K562 (cell line): Measurements from ENCODE around the gene STXBP6. TPM values are rescaled to one million over a fixed set of nuclear protein-coding genes. Genes with fewer than 3 reads are reported as not detected.

Experiments used
- ATAC-seq: fragments of 200-7000 bp; cut with Tn5 transposase; 3 replicates; pipeline ENCODE4 v1.9.1; 2020; ENCODE audit warnings: moderate library complexity
- BruUV-seq: library from RNA; stranded (reverse); fragments of 400-500 nt; replicated peaks from 2 replicates; lab custom pipeline; 2021; lab: Mats Ljungman, UMichigan
- CTCF ChIA-PET: fragments of 300-600 bp; formaldehyde crosslinking; extraction: SDS; loops from one replicate; lab custom pipeline; 2021; ENCODE audit warnings: low intra/inter-chr PET ratio; lab: Yijun Ruan, JAX
- POLR2A ChIA-PET: fragments of 300-600, 350-650 bp; sonication (Branson Sonifier 250); formaldehyde crosslinking; extraction: SDS; loops from one replicate; lab custom pipeline; 2021; ENCODE audit warnings: antibody characterized with exemption, inconsistent platforms; lab: Yijun Ruan, JAX
- DNase-seq, 4 experiments: peaks; one replicate each; pipeline versions ENCODE4 v3.0.0 to v3.0.0-alpha.2; 2011 to 2018; ENCODE audit warnings: low spot score in 3 of 4, mixed read lengths in 3 of 4; ENCODE audit errors: extremely low read depth in 1 of 4
- FAIRE-seq: peaks from 2 replicates; lab custom pipeline; 2011; peaks lifted over from hg19 to GRCh38; lab: Jason Lieb, UNC
- H2AFZ ChIP-seq: 2 replicates; pipeline ENCODE4 v1.6.0; 2011; ENCODE audit warnings: low read depth, low read length, control low read depth, inconsistent platforms
- H3K27ac ChIP-seq: fragments of 200-600 bp; 3 replicates; pipeline ENCODE4 v1.8.0; 2011; ENCODE audit warnings: low read depth, mild to moderate bottlenecking, control low read depth, inconsistent platforms, low read length, moderate library complexity, mixed read lengths; ENCODE audit errors: extremely low read depth
- H3K27me3 ChIP-seq, 2 experiments: fragments of 300-600 bp in 1 of 2; 2 replicates in 1 of 2; 3 replicates in 1 of 2; pipeline versions ENCODE4 v1.6.0 to v1.8.0; 2011; ENCODE audit warnings: inconsistent platforms in 2 of 2, low read length in 2 of 2, mild to moderate bottlenecking in 1 of 2, mixed read lengths in 1 of 2, moderate library complexity in 1 of 2; ENCODE audit not compliant: control insufficient read depth in 2 of 2, insufficient read depth in 2 of 2
- H3K36me3 ChIP-seq: fragments of 300-600 bp; 3 replicates; pipeline ENCODE4 v1.8.0; 2011; ENCODE audit warnings: mild to moderate bottlenecking, low read length, inconsistent platforms; ENCODE audit not compliant: control insufficient read depth, insufficient read depth
- H3K4me1 ChIP-seq, 2 experiments: fragments of 200-600 bp in 1 of 2; replicated peaks in 1 of 2; 2 replicates in 1 of 2; 3 replicates in 1 of 2; pipeline versions ENCODE4 v1.5.1 to v1.8.0; 2011; ENCODE audit warnings: inconsistent platforms in 2 of 2, low read length in 2 of 2, mild to moderate bottlenecking in 1 of 2, mixed read lengths in 1 of 2, moderate library complexity in 1 of 2; ENCODE audit not compliant: control insufficient read depth in 2 of 2, insufficient read depth in 2 of 2
- H3K4me2 ChIP-seq: 2 replicates; pipeline ENCODE4 v1.6.1; 2011; ENCODE audit warnings: low read length, control low read depth, inconsistent platforms, mixed read lengths; ENCODE audit not compliant: insufficient read depth
- H3K4me3 ChIP-seq: fragments of 200-600 bp; sonication (generic), shearing (Covaris generic); 2 replicates; pipeline ENCODE4 v1.5.1; 2016; ENCODE audit warnings: control low read depth, inconsistent platforms
- H3K79me2 ChIP-seq: fragments of 200-600 bp; 3 replicates; pipeline ENCODE4 v1.8.0; 2011; ENCODE audit warnings: low read length, inconsistent platforms; ENCODE audit not compliant: control insufficient read depth, insufficient read depth
- H3K9ac ChIP-seq, 2 experiments: 2 replicates each; pipeline versions ENCODE4 v1.6.0 to v1.6.1; 2011; ENCODE audit warnings: low read depth in 2 of 2, low read length in 2 of 2, control low read depth in 1 of 2, inconsistent platforms in 1 of 2, mild to moderate bottlenecking in 1 of 2, mixed read lengths in 1 of 2; ENCODE audit not compliant: insufficient read depth in 1 of 2
- H3K9me1 ChIP-seq: one replicate; pipeline ENCODE4 v1.6.0; 2011; ENCODE audit warnings: inconsistent platforms, mild to moderate bottlenecking, low read length, moderate library complexity; ENCODE audit not compliant: control insufficient read depth, insufficient read depth
- H3K9me3 ChIP-seq: replicated peaks from 2 replicates; pipeline ENCODE4 v1.5.1; 2011; ENCODE audit warnings: low read depth, low read length, inconsistent platforms; ENCODE audit not compliant: control insufficient read depth, insufficient read depth
- H4K20me1 ChIP-seq: replicated peaks from 2 replicates; pipeline ENCODE4 v1.6.1; 2011; ENCODE audit warnings: low read length, inconsistent platforms, mixed read lengths; ENCODE audit not compliant: control insufficient read depth, insufficient read depth
- ADNP ChIP-seq: fragments of 200-800 bp; sonication (Bioruptor generic); IDR thresholded peaks from 2 replicates; pipeline ENCODE4 v1.6.1; 2016; ENCODE audit warnings: missing genetic modification characterization, missing compliant biosample characterization
- FOSL1 ChIP-seq: fragments of 200-800 bp; sonication (Bioruptor generic); conservative IDR thresholded peaks from 2 replicates; pipeline ENCODE4 v1.6.1; 2016; ENCODE audit warnings: missing genetic modification characterization, missing compliant biosample characterization
- FUS ChIP-seq: fragments of 200-400 bp; formaldehyde crosslinking; optimal IDR thresholded peaks from 2 replicates; pipeline ENCODE3; 2017; ENCODE audit warnings: low read depth, low read length
- MAFF ChIP-seq: IDR thresholded peaks from 2 replicates; pipeline ENCODE4 v1.6.1; 2012; ENCODE audit warnings: low read length, improper control_type of control experiment
- NELFE ChIP-seq: IDR thresholded peaks from 2 replicates; pipeline ENCODE4 v1.6.1; 2011; ENCODE audit warnings: mild to moderate bottlenecking; ENCODE audit not compliant: insufficient read depth, insufficient read length
- RAD21 ChIP-seq, 2 experiments: fragments of 250-450 bp in 1 of 2; fragments of 450-650 bp in 1 of 2; sonication (Bioruptor Pico) in 1 of 2; formaldehyde crosslinking in 1 of 2; IDR thresholded peaks in 1 of 2; conservative IDR thresholded peaks in 1 of 2; 2 replicates each; pipeline versions ENCODE4 v1.4.0 to v1.8.0; 2020 to 2022; ENCODE audit warnings: mild to moderate bottlenecking in 2 of 2, moderate library complexity in 1 of 2
- RBM39 ChIP-seq: fragments of 200-400 bp; formaldehyde crosslinking; optimal IDR thresholded peaks from 2 replicates; pipeline ENCODE3; 2018; ENCODE audit warnings: low read depth, low read length
- SMARCE1 ChIP-seq: fragments of 450-650 bp; IDR thresholded peaks from 2 replicates; pipeline ENCODE4 v1.7.1; 2016; ENCODE audit warnings: mild to moderate bottlenecking
- ZNF354B ChIP-seq: fragments of 250-450 bp; sonication (Bioruptor Pico); IDR thresholded peaks from 2 replicates; pipeline ENCODE4 v1.4.0; 2020
- WGBS: fragments of 100-300 bp; shearing (Covaris generic); methylation state at CpG from one replicate; pipeline ENCODE4 v1.1.6; 2016; ENCODE audit warnings: low coverage, mixed read lengths; ENCODE audit not compliant: insufficient coverage; ENCODE audit errors: missing lambda C conversion rate; 5-methylcytosine and 5-hydroxymethylcytosine counted together
- in situ Hi-C: fragments of 300-500 bp; cut with MboI; formaldehyde crosslinking; loops from 4 replicates; pipeline ENCODE4 v1.15.0; 2018; ENCODE audit warnings: inconsistent platforms, mixed read lengths
- intact Hi-C: fragments of 100-400 bp; cut with micrococcal nuclease; formaldehyde crosslinking; loops from 2 replicates; pipeline ENCODE4 v1.14.2; 2022
- polyA plus RNA-seq, 8 experiments: library from polyadenylated mRNA; depleted of rRNA in 4 of 8; stranded (reverse) in 5 of 8; unstranded in 3 of 8; fragments of >200 nt; fragmentation: Nextera tagmentation in 2 of 8; fragmentation: Illumina TruSeq in 1 of 8; extraction: Ambion mirVana in 2 of 8; extraction: Trizol in 1 of 8; gene quantifications; 2 replicates each; pipeline versions ENCODE4 v1.2.1 to v1.2.3, GENCODE V29; 2011 to 2014; ENCODE audit warnings: inconsistent platforms in 1 of 8, missing spikeins in 1 of 8
- total RNA-seq, 7 experiments: library from RNA; depleted of rRNA in 6 of 7; stranded (reverse); fragments of >200 nt in 6 of 7; fragmentation: Illumina TruSeq in 2 of 7; extraction: Trizol in 2 of 7; gene quantifications; 2 replicates each; pipeline versions ENCODE4 v1.2.1 to v1.2.3, GENCODE V29; 2011 to 2021; ENCODE audit warnings: low replicate concordance in 1 of 7
- TF ChIP-seq, protein P1 (sequence below), 2 experiments: fragments of 450-650 bp in 1 of 2; sonication (generic) in 1 of 2; formaldehyde crosslinking in 1 of 2; IDR thresholded peaks; 2 replicates each; pipeline versions ENCODE4 v1.7.1 to v1.9.0; 2016 to 2022; ENCODE audit warnings: inconsistent platforms in 1 of 2, mild to moderate bottlenecking in 1 of 2, missing genetic modification reagents in 1 of 2
- TF ChIP-seq, protein P2 (sequence below), 2 experiments: fragments of 450-650 bp in 1 of 2; sonication (generic) in 1 of 2; formaldehyde crosslinking in 1 of 2; IDR thresholded peaks in 1 of 2; conservative IDR thresholded peaks in 1 of 2; 2 replicates each; pipeline versions ENCODE4 v1.6.1 to v1.8.1; 2016 to 2023; ENCODE audit warnings: mild to moderate bottlenecking in 2 of 2, moderate library complexity in 2 of 2, inconsistent platforms in 1 of 2, missing genetic modification reagents in 1 of 2

The STXBP6 gene
- total and polyA plus RNA-seq, 9 of the 15 experiments (the other 6 are each of a cell fraction or from before 2014, with no cell fraction given) = 0.27 to 0.89 (median 0.59) TPM

DNA sequence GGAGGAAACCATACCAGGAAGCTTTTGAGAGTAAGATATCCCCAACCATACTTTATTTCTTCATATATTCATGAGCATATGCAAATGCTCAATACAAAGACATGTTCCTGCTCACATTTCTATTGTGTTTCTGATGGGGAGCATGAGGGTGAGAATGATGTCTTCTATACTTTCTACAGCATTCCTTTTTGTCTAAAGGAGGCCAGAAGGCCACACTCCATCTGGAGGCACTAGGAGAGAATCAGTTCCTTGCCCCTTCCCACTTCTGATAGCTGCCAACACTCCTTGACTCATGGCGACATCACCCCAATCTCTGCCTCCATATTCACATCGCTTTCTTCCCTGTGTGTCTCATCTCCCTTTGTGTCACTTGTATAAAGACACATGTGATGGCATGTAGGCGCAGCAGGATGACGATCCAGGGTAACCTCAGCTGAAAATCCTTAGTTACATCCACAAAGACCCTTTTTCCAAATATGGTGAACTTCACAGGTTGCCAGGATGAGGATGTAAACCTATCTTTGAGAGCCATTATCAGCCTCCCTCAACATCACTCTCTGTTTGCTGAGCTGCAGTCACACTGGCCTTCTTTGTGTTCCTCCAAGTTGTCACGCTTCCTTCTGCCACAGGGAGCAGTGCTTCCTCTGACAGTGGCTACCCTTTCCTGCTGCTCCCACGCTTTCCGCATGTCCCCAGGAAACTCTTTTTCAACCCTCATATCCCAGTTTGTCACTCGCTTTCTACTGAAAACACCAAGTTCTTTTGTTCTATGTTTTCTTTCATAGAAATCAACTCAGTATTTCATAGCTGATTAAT is 96.9 kb downstream of the STXBP6 start:
- 7% methylated on average over 7 of the region's 8 CpGs for WGBS
- ChIA-PET POLR2A (no interaction called here), CTCF (interaction anchor here (0.7 kb wide), 1 partner anchor 30 kb away, joined by 3 read pairs; no protein-coding TSS in a partner anchor)
- Histone ChIP-seq H2AFZ (no peak overlapping the region), H3K27ac (no peak overlapping the region), H3K4me1 (no peaks in the 10 kb centered on the region), H3K27me3 (peaks cover 0 to 12% of the 10 kb centered on the region in 2 experiments; a peak in 3 of 5 replicates), H3K9me1 (no peaks in the 10 kb centered on the region), H3K79me2 (no peaks in the 10 kb centered on the region), H3K9me3 (no peaks in the 10 kb centered on the region), H3K36me3 (no peaks in the 10 kb centered on the region), H4K20me1 (no peaks in the 10 kb centered on the region), H3K4me2 (no peak overlapping the region), H3K4me3 (no peak overlapping the region), H3K9ac (no peak overlapping the region)
- peak in 3 of 4 experiments; percentile 6 to 37 (median 17) for DNase-seq
- no peak for FAIRE-seq
- in situ Hi-C loops (no loop called here), intact Hi-C loops (loop anchor here (10.0 kb wide), 1 partner anchor 92 kb away; no protein-coding TSS in a partner anchor)
- no TSS peak for BruUV-seq
- peak; percentile 91 for ATAC-seq
- no peak for TF ChIP-seq NELFE
- TF ChIP-seq ADNP (tag) = no peak
- no peak for TF ChIP-seq FUS
- TF ChIP-seq, protein P1, sequence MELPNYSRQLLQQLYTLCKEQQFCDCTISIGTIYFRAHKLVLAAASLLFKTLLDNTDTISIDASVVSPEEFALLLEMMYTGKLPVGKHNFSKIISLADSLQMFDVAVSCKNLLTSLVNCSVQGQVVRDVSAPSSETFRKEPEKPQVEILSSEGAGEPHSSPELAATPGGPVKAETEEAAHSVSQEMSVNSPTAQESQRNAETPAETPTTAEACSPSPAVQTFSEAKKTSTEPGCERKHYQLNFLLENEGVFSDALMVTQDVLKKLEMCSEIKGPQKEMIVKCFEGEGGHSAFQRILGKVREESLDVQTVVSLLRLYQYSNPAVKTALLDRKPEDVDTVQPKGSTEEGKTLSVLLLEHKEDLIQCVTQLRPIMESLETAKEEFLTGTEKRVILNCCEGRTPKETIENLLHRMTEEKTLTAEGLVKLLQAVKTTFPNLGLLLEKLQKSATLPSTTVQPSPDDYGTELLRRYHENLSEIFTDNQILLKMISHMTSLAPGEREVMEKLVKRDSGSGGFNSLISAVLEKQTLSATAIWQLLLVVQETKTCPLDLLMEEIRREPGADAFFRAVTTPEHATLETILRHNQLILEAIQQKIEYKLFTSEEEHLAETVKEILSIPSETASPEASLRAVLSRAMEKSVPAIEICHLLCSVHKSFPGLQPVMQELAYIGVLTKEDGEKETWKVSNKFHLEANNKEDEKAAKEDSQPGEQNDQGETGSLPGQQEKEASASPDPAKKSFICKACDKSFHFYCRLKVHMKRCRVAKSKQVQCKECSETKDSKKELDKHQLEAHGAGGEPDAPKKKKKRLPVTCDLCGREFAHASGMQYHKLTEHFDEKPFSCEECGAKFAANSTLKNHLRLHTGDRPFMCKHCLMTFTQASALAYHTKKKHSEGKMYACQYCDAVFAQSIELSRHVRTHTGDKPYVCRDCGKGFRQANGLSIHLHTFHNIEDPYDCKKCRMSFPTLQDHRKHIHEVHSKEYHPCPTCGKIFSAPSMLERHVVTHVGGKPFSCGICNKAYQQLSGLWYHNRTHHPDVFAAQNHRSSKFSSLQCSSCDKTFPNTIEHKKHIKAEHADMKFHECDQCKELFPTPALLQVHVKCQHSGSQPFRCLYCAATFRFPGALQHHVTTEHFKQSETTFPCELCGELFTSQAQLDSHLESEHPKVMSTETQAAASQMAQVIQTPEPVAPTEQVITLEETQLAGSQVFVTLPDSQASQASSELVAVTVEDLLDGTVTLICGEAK (IDR thresholded peaks at IDR 0.05) = no peak
- TF ChIP-seq, protein P1 (CRISPR knock-in tag; IDR thresholded peaks at IDR 0.05) = no peak
- no peak for TF ChIP-seq ZNF354B
- no peak for TF ChIP-seq FOSL1
- TF ChIP-seq, protein P2, sequence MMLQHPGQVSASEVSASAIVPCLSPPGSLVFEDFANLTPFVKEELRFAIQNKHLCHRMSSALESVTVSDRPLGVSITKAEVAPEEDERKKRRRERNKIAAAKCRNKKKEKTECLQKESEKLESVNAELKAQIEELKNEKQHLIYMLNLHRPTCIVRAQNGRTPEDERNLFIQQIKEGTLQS (IDR thresholded peaks at IDR 0.05) = no peak
- TF ChIP-seq, protein P2 (CRISPR knock-in tag; conservative IDR thresholded peaks at IDR 0.05) = no peak
- peak; percentile 21 to 38; a peak in 2 of 4 replicates for TF ChIP-seq RAD21 (CRISPR knock-in tag; conservative IDR thresholded peaks at IDR 0.05 in 1 of 2, IDR thresholded peaks at IDR 0.05 in 1 of 2)
- TF ChIP-seq RBM39 = no peak
- TF ChIP-seq MAFF = no peak
- TF ChIP-seq SMARCE1 = no peak
